Measurements from ENCODE around the gene DUSP9.

The DUSP9 gene

GRCh38 chrX:153622661-153623309, 24.2 kb upstream of the DUSP9 start:
- no peak for DNase-seq (ENCODE audit: low read depth, low spot score)

- DNase-seq (ENCODE audit: low read depth, low spot score) = no peak
These were observed 23.5 kb upstream of the DUSP9 start for GRCh38 chrX:153623310-153624029.

GRCh38 chrX:153624196-153625091, 22.6 kb upstream of the DUSP9 start:
- no peak for DNase-seq (ENCODE audit: low read depth, low spot score)

- no peak for DNase-seq (ENCODE audit: low read depth, low spot score)
These were observed 21.6 kb upstream of the DUSP9 start for GRCh38 chrX:153625271-153626024.

- DNase-seq (ENCODE audit: low read depth, low spot score) = no peak
These were observed 20.9 kb upstream of the DUSP9 start for GRCh38 chrX:153626025-153626633.

- DNase-seq (ENCODE audit: low read depth, low spot score) = no peak
These were observed 19.9 kb upstream of the DUSP9 start for GRCh38 chrX:153626863-153627674.

- no peak for DNase-seq (ENCODE audit: low read depth, low spot score)
These were observed 19.3 kb upstream of the DUSP9 start for GRCh38 chrX:153627675-153628111.

GRCh38 chrX:153628129-153628528, 18.9 kb upstream of the DUSP9 start:
- DNase-seq (ENCODE audit: low read depth, low spot score) = no peak

GRCh38 chrX:153628665-153629064, 18.3 kb upstream of the DUSP9 start:
- no peak for DNase-seq (ENCODE audit: low read depth, low spot score)

- no peak for DNase-seq (ENCODE audit: low read depth, low spot score)
These were observed 15.7 kb upstream of the DUSP9 start for GRCh38 chrX:153631346-153631745.

GRCh38 chrX:153631907-153632594, 15.0 kb upstream of the DUSP9 start:
- DNase-seq (ENCODE audit: low read depth, low spot score) = no peak

- DNase-seq (ENCODE audit: low read depth, low spot score) = no peak
These were observed 14.4 kb upstream of the DUSP9 start for GRCh38 chrX:153632595-153632946.

GRCh38 chrX:153633048-153633447, 14.0 kb upstream of the DUSP9 start:
- no peak for DNase-seq (ENCODE audit: low read depth, low spot score)

- no peak for DNase-seq (ENCODE audit: low read depth, low spot score)
These were observed 13.3 kb upstream of the DUSP9 start for GRCh38 chrX:153633607-153634180.

GRCh38 chrX:153634236-153634635, 12.8 kb upstream of the DUSP9 start:
- no peak for DNase-seq (ENCODE audit: low read depth, low spot score)

GRCh38 chrX:153634832-153635231, 12.2 kb upstream of the DUSP9 start:
- no peak for DNase-seq (ENCODE audit: low read depth, low spot score)

- DNase-seq (ENCODE audit: low read depth, low spot score) = no peak
These were observed 11.6 kb upstream of the DUSP9 start for GRCh38 chrX:153635388-153635787.

- no peak for DNase-seq (ENCODE audit: low read depth, low spot score)
These were observed 11.0 kb upstream of the DUSP9 start for GRCh38 chrX:153635788-153636668.

Data from smooth muscle cell of the brain vasculature (primary cell).